Erythroblast (primary cell): Measurements from ENCODE around the gene CLCN2.

Experiments used
- GATA1 ChIP-seq: IDR thresholded peaks from 2 replicates; pipeline ENCODE4 v1.6.1; 2011; ENCODE audit warnings: low read depth, mild to moderate bottlenecking, control low read depth, low read length, moderate library complexity
- POLR2A ChIP-seq: IDR thresholded peaks from 2 replicates; pipeline ENCODE4 v1.6.1; 2011; ENCODE audit warnings: mild to moderate bottlenecking, low read length

DNA sequence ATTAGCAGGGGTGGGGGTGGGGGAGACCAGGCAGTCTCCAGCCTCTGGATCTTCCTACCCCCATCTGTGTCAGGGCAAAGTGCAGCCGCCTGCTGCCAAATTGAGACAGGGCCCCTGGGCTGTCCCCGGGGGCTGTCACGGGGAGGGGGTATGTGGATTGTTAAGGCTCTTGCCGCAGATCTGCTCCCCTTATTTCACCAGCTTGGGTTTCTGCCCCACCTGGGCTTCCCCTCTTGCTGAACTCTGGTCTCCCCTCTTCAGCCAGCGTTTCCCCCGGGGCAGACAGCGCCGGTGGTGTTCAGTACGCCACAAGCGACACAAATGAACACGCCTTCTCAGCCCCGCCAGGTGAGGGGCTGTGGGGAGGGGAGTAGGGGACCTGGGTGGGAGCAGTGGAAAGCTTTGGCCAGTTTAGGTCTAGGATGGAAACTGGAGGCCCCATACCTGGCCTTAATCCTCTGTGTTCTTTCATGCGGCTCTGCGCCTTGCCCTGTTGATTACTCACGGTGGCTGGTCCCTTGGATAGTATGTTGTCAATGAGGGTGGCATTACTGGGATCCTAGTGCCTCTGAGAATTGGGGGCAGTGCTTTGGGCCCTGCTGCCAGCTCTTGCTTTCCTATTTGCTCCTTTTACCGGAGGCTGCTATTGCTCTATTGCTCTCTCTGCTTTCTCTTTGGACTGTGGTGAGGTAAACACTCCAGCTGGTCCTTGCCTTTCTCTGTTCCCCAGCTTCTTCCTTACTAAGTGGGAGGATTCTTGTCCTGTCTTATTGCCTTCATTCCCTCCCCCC, 45.3 kb downstream of the CLCN2 start:
- TF ChIP-seq POLR2A (no peak), GATA1 (no peak)
